GM12874 (cell line): ENCODE measurements around the gene ORM1.

Experiments used
- CTCF ChIP-seq: IDR thresholded peaks from 2 replicates; pipeline ENCODE4 v1.5.1; 2011; ENCODE audit warnings: low read depth, mild to moderate bottlenecking, control low read depth, low read length, moderate library complexity; ENCODE audit not compliant: insufficient read depth

Gene ORM1

GRCh38 chr9:114350636-114351401 is 27.9 kb downstream of the ORM1 start:
- TF ChIP-seq CTCF = no peak

- no peak for TF ChIP-seq CTCF
Observed at GRCh38 chr9:114351932-114352331, 29.0 kb downstream of the ORM1 start.

- no peak for TF ChIP-seq CTCF
Observed at GRCh38 chr9:114355821-114356220, 32.9 kb downstream of the ORM1 start.

GRCh38 chr9:114356792-114357191 is 33.9 kb downstream of the ORM1 start:
- TF ChIP-seq CTCF = no peak

GRCh38 chr9:114357360-114357759 is 34.5 kb downstream of the ORM1 start:
- no peak for TF ChIP-seq CTCF

DNA sequence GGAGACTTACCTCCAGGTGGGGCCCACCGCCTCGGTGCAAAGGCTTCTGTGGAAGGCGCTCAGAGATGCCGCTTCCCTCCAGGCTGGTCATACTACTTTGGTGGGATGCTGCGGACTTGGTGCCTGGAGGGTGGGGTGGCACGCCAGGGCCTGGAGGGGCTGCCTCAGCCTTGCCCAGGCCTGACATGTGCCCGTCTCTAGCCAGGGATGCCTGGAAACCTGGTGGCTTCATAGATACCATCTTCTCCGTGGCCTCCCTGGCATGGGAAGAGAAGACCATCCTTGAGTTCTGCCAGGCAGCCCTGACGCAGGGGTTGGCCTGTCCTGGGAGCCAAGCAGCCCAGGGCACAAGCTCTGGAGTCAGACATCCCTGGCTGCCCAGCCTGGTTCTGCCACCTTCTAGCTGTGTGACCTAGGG is 35.0 kb downstream of the ORM1 start:
- TF ChIP-seq CTCF = no peak

DNA sequence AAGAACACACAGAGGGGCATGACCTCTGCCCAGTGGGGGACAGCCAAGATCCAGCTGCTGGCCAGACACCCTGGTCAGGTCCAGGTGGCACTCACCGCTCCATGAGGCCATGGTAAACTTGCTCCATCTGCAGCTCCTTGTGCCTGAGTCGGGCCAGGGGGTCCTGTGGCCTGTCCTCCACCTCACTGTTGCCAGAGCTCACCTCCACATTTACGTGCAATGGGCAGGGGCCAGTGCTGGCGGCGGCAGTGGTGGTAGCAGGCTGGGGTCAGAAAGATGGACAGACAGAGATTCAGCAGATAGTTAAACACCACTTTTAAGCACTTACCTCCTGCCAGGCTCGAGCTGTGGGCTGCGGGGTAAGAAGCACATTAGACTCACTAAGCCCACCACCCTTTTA is 36.9 kb downstream of the ORM1 start:
- TF ChIP-seq CTCF = no peak

DNA sequence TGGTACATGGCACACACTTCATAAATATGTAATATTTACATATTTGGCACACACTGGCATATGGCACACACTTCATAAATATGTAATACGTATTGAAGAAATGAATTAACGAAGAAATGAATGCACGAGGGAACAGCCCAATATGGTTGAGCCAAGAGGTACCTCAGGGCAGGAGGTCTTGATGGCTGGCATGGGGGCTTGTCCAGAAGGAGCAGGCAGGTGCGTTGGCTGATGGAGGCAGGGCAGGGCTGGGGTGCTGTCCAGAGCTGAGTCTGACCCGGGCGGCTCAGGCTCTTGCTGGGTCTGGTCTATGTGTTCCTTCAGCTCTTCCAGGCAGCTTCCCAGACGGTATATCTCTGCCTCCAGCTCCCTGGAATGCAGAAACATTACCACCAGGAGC is 38.6 kb downstream of the ORM1 start:
- no peak for TF ChIP-seq CTCF
